Measurements from ENCODE around the gene HELQ. TPM values are rescaled to one million over a fixed set of nuclear protein-coding genes. Genes with fewer than 3 reads are reported as not detected.

The HELQ gene
- total and polyA plus RNA-seq, 9 of the 15 experiments (the other 6 are each of a cell fraction or from before 2014, with no cell fraction given): 3.5 to 15.2 (median 11.9) TPM

DNA sequence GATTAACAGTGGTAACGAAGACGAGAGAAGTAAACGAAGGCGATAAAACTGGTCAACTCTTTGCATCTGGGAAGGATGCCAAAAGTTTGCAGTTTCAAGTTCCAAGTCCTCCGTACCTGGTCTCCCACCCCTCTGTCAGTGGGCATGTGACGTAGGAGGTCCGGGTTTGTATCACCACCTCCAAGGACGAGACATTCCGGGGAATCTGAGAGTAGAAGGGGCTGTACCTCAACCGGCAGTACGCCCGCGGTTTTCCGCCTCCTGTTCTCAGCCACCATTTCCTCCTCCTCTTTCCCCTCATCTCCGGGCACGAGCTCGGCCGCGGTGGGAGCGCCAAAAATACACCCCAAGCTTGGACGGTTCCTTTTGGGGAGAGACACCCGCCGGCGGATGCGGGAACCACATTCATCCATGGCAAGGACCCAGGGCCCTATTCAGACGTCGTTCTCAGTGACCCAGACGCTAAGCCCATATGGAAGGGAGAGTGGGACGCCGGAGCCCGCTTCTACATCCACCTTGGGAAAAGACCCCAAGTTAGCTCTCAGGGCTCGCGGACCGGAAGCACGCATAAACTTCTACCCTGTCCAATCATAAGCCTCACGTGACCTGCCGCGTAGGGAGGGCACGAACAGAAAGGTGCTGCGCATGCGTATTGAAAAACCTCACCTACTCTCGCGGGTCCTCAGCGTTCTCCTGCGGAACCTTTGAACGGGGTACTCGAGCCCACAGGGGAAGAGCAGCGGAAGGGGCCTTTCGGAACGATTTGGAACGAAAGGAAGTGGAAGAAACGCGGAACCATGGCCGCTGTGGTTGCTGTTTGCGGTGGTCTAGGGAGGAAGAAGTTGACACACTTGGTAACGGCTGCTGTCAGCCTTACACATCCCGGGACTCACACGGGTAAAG, at the start of gene HELQ, which contains the start of gene MRPS18C (continued):
- TF ChIP-seq, protein P1, sequence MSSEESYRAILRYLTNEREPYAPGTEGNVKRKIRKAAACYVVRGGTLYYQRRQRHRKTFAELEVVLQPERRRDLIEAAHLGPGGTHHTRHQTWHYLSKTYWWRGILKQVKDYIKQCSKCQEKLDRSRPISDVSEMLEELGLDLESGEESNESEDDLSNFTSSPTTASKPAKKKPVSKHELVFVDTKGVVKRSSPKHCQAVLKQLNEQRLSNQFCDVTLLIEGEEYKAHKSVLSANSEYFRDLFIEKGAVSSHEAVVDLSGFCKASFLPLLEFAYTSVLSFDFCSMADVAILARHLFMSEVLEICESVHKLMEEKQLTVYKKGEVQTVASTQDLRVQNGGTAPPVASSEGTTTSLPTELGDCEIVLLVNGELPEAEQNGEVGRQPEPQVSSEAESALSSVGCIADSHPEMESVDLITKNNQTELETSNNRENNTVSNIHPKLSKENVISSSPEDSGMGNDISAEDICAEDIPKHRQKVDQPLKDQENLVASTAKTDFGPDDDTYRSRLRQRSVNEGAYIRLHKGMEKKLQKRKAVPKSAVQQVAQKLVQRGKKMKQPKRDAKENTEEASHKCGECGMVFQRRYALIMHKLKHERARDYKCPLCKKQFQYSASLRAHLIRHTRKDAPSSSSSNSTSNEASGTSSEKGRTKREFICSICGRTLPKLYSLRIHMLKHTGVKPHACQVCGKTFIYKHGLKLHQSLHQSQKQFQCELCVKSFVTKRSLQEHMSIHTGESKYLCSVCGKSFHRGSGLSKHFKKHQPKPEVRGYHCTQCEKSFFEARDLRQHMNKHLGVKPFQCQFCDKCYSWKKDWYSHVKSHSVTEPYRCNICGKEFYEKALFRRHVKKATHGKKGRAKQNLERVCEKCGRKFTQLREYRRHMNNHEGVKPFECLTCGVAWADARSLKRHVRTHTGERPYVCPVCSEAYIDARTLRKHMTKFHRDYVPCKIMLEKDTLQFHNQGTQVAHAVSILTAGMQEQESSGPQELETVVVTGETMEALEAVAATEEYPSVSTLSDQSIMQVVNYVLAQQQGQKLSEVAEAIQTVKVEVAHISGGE (CRISPR knock-in tag; IDR thresholded peaks at IDR 0.05): peak; percentile 95 to 99 (median 98)
- TF ChIP-seq HDAC1 (IDR thresholded peaks at IDR 0.05): peak in 1 of 2 experiments; percentile 84; a peak in 2 of 4 replicates
- TF ChIP-seq GATAD2A (IDR thresholded peaks at IDR 0.05): peak; percentile 60; the same call in 1 of the 2 replicates
- TF ChIP-seq, protein P2, sequence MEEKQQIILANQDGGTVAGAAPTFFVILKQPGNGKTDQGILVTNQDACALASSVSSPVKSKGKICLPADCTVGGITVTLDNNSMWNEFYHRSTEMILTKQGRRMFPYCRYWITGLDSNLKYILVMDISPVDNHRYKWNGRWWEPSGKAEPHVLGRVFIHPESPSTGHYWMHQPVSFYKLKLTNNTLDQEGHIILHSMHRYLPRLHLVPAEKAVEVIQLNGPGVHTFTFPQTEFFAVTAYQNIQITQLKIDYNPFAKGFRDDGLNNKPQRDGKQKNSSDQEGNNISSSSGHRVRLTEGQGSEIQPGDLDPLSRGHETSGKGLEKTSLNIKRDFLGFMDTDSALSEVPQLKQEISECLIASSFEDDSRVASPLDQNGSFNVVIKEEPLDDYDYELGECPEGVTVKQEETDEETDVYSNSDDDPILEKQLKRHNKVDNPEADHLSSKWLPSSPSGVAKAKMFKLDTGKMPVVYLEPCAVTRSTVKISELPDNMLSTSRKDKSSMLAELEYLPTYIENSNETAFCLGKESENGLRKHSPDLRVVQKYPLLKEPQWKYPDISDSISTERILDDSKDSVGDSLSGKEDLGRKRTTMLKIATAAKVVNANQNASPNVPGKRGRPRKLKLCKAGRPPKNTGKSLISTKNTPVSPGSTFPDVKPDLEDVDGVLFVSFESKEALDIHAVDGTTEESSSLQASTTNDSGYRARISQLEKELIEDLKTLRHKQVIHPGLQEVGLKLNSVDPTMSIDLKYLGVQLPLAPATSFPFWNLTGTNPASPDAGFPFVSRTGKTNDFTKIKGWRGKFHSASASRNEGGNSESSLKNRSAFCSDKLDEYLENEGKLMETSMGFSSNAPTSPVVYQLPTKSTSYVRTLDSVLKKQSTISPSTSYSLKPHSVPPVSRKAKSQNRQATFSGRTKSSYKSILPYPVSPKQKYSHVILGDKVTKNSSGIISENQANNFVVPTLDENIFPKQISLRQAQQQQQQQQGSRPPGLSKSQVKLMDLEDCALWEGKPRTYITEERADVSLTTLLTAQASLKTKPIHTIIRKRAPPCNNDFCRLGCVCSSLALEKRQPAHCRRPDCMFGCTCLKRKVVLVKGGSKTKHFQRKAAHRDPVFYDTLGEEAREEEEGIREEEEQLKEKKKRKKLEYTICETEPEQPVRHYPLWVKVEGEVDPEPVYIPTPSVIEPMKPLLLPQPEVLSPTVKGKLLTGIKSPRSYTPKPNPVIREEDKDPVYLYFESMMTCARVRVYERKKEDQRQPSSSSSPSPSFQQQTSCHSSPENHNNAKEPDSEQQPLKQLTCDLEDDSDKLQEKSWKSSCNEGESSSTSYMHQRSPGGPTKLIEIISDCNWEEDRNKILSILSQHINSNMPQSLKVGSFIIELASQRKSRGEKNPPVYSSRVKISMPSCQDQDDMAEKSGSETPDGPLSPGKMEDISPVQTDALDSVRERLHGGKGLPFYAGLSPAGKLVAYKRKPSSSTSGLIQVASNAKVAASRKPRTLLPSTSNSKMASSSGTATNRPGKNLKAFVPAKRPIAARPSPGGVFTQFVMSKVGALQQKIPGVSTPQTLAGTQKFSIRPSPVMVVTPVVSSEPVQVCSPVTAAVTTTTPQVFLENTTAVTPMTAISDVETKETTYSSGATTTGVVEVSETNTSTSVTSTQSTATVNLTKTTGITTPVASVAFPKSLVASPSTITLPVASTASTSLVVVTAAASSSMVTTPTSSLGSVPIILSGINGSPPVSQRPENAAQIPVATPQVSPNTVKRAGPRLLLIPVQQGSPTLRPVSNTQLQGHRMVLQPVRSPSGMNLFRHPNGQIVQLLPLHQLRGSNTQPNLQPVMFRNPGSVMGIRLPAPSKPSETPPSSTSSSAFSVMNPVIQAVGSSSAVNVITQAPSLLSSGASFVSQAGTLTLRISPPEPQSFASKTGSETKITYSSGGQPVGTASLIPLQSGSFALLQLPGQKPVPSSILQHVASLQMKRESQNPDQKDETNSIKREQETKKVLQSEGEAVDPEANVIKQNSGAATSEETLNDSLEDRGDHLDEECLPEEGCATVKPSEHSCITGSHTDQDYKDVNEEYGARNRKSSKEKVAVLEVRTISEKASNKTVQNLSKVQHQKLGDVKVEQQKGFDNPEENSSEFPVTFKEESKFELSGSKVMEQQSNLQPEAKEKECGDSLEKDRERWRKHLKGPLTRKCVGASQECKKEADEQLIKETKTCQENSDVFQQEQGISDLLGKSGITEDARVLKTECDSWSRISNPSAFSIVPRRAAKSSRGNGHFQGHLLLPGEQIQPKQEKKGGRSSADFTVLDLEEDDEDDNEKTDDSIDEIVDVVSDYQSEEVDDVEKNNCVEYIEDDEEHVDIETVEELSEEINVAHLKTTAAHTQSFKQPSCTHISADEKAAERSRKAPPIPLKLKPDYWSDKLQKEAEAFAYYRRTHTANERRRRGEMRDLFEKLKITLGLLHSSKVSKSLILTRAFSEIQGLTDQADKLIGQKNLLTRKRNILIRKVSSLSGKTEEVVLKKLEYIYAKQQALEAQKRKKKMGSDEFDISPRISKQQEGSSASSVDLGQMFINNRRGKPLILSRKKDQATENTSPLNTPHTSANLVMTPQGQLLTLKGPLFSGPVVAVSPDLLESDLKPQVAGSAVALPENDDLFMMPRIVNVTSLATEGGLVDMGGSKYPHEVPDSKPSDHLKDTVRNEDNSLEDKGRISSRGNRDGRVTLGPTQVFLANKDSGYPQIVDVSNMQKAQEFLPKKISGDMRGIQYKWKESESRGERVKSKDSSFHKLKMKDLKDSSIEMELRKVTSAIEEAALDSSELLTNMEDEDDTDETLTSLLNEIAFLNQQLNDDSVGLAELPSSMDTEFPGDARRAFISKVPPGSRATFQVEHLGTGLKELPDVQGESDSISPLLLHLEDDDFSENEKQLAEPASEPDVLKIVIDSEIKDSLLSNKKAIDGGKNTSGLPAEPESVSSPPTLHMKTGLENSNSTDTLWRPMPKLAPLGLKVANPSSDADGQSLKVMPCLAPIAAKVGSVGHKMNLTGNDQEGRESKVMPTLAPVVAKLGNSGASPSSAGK (IDR thresholded peaks at IDR 0.05): peak; percentile 49; the same call in 1 of the 2 replicates
- TF ChIP-seq ZNF830 (CRISPR knock-in tag; IDR thresholded peaks at IDR 0.05): no peak
- TF ChIP-seq, protein P3, sequence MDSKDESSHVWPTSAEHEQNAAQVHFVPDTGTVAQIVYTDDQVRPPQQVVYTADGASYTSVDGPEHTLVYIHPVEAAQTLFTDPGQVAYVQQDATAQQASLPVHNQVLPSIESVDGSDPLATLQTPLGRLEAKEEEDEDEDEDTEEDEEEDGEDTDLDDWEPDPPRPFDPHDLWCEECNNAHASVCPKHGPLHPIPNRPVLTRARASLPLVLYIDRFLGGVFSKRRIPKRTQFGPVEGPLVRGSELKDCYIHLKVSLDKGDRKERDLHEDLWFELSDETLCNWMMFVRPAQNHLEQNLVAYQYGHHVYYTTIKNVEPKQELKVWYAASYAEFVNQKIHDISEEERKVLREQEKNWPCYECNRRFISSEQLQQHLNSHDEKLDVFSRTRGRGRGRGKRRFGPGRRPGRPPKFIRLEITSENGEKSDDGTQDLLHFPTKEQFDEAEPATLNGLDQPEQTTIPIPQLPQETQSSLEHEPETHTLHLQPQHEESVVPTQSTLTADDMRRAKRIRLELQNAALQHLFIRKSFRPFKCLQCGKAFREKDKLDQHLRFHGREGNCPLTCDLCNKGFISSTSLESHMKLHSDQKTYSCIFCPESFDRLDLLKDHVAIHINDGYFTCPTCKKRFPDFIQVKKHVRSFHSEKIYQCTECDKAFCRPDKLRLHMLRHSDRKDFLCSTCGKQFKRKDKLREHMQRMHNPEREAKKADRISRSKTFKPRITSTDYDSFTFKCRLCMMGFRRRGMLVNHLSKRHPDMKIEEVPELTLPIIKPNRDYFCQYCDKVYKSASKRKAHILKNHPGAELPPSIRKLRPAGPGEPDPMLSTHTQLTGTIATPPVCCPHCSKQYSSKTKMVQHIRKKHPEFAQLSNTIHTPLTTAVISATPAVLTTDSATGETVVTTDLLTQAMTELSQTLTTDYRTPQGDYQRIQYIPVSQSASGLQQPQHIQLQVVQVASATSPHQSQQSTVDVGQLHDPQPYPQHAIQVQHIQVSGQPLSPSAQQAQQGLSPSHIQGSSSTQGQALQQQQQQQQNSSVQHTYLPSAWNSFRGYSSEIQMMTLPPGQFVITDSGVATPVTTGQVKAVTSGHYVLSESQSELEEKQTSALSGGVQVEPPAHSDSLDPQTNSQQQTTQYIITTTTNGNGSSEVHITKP (IDR thresholded peaks at IDR 0.05; ENCODE audit: partially characterized antibody): peak; percentile 71

Measured in K562 (cell line).